Aorta (tissue), 5 donors: ENCODE results near the gene AASDHPPT. TPM values are rescaled to one million over a fixed set of nuclear protein-coding genes. Genes with fewer than 3 reads are reported as not detected.

Experiments used
- ATAC-seq: fragments of 200-7000 bp; cut with Tn5 transposase; one replicate; pipeline ENCODE4 v1.9.1; 2022; ENCODE audit warnings: moderate library complexity; ENCODE audit not compliant: low FRiP score
- DNase-seq, 2 donors: peaks; one replicate each; pipeline ENCODE4 v3.0.0-alpha.2; 2020
- H3K27ac ChIP-seq, 2 donors: one replicate each; pipeline ENCODE4 v1.5.1; 2013; ENCODE audit warnings: low read length in 2 of 2, mild to moderate bottlenecking in 2 of 2, moderate library complexity in 2 of 2, control low read depth in 1 of 2, inconsistent platforms in 1 of 2, low read depth in 1 of 2
- H3K27me3 ChIP-seq, 2 donors: one replicate each; pipeline ENCODE4 v1.6.1; 2013; ENCODE audit warnings: control low read depth in 1 of 2, low read length in 1 of 2, mild to moderate bottlenecking in 1 of 2, moderate library complexity in 1 of 2; ENCODE audit not compliant: insufficient read depth in 2 of 2, control insufficient read depth in 1 of 2
- H3K36me3 ChIP-seq, 2 donors: one replicate each; pipeline ENCODE4 v1.6.1; 2013; ENCODE audit warnings: control low read depth in 1 of 2, low read length in 1 of 2, mild to moderate bottlenecking in 1 of 2; ENCODE audit not compliant: insufficient read depth in 2 of 2, control insufficient read depth in 1 of 2
- H3K4me1 ChIP-seq, 2 donors: one replicate each; pipeline ENCODE4 v1.6.1; 2013; ENCODE audit warnings: low read length in 2 of 2, control low read depth in 1 of 2, mild to moderate bottlenecking in 1 of 2, moderate library complexity in 1 of 2; ENCODE audit not compliant: insufficient read depth in 2 of 2, control insufficient read depth in 1 of 2
- H3K4me3 ChIP-seq, 2 donors: one replicate each; pipeline ENCODE4 v1.5.1; 2013; ENCODE audit warnings: low read length in 2 of 2, control low read depth in 1 of 2, mild to moderate bottlenecking in 1 of 2
- H3K9me3 ChIP-seq: one replicate; pipeline ENCODE4 v1.6.1; 2013; ENCODE audit warnings: mild to moderate bottlenecking, low read length; ENCODE audit not compliant: control insufficient read depth
- WGBS, 2 donors: extraction: QIAGEN DNeasy Blood & Tissue Kit; methylation state at CpG; one replicate each; pipeline ENCODE4 v1.1.7; 2013; 5-methylcytosine and 5-hydroxymethylcytosine counted together
- intact Hi-C, 2 donors: fragments of 100-400 bp; cut with DNase I; formaldehyde crosslinking; loops; one replicate each; pipeline versions ENCODE4 v1.14.2 to v1.15.0; 2022
- polyA plus RNA-seq, 2 donors: library from polyadenylated mRNA; stranded (reverse); fragments of 200-250 nt; gene quantifications; one replicate each; pipeline ENCODE4 v1.2.3, GENCODE V29; 2013
- total RNA-seq, 2 donors: library from RNA; stranded (reverse); fragmentation: NEBNext Ultra II Directional; extraction: Animal tissue kit (Norgen Biotek cat#: 25700); gene quantifications; one replicate each; pipeline ENCODE4 v1.2.1, GENCODE V29; 2021
- donor health status: healthy with polysubstance abuse.
- donor health status: Bipolar disorder and iron deficiency.
- donor health status: DM: no; HTN: no; CAD: no.
- donor health status: DM: no; HTN: no; CAD: no.
- donor health status: DM: yes; HTN: yes; CAD: no.

Gene AASDHPPT
- total and polyA plus RNA-seq, 4 donors = 11.1 to 23.4 (median 16.4) TPM

DNA sequence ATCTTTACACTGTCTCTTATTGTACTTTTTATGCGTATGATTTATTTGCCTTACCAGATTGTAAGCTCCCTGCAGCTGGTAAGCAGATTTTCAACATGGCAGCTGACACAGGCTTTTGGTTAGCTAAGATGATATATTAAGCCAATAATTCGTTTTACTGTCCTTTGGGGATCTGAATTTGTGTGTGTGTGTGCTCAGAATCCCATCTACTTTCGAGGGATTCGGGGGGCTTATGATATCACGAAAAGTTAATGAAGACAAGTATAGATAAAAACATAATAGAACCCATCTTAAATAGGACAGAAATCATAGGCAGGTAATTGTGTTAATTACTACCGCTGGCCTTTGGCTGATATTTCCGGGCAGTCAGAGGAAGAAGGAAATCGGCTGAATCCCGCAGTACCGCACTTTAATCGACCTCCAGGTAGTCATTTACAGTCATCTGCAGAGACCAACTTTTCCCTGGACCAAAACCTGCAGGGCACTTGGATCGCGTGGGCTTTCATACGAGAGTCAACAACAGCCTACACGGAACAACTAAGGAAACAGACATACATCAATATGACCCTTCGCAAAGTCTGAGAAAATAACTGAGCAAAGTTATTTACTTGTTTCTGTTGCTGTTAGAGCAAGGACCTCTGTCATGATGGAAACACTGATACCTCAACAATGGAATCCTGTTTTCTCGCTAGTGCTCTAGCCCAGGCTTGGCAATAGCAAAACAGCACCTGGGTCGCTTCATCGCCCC is 1.1 kb upstream of the AASDHPPT start:
- no peak for DNase-seq
- H3K4me1 ChIP-seq = peaks cover 0 to 2% of the 10 kb centered on the region in 2 donors
- no peaks in the 10 kb centered on the region for H3K9me3 ChIP-seq
- ATAC-seq = no peak
- H3K36me3 ChIP-seq = no peaks in the 10 kb centered on the region
- H3K27me3 ChIP-seq = no peaks in the 10 kb centered on the region
- peak overlapping the region in 1 of 2 donors; percentile 57 for H3K27ac ChIP-seq
- peak overlapping the region; percentile 38 to 51 for H3K4me3 ChIP-seq
- WGBS, 2 donors = 16 to 20% methylated on average over 19 of the region's 19 CpGs
- intact Hi-C loops = loop anchor here in 1 of 2 donors (5.0 kb wide), 1 partner anchor 54 kb away; the partner anchor contains the start of gene MSANTD4

DNA sequence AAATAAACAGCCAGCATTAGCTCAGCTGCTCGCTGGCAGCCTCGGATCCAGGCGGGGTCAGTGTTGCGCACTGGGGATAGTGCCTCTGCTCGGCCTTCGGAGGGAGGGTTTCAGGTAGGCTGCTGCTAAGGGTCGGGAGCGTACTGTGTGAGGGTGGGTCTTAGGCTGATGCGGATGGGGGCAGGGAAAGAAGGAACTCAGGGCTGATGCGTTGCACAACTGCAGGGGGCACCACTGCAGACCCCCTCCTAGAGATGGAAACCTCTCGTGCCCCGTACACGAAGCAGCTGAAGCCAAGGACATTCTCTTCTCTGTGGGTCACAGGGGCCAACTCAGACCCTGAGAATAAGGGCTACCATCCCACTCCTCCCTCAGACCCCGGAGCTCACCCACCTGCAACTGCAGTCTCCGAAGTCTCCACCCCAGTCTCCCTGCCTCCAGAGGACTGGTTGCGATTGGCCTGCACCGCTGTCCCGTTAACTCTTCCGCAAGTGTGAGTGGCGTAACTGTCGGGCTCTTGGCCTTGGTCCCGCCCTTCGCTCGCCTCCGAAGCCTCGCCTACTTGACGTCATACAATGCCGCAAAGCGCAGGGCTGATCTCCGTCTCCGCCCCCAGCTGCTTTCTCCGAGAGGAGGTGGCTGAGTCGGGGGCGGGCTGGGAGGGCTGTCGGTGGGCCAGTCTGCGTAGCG is 398 bp upstream of the AASDHPPT start, which contains the start of gene KBTBD3:
Gene KBTBD3 (minus strand): TSS at position 429 of the 690 bp plus-strand sequence. CDS start 18,250 bp downstream, outside the sequence.
- peak; percentile 99 for DNase-seq
- peak within 1 kb of the TSS; percentile 58 to 59 for H3K4me3 ChIP-seq
- peak; percentile 99 for ATAC-seq
- no peaks in the 10 kb centered on the region for H3K36me3 ChIP-seq
- H3K9me3 ChIP-seq = no peaks in the 10 kb centered on the region
- 0 to 1% methylated on average over 37 of the region's 37 CpGs for WGBS, 2 donors
- H3K4me1 ChIP-seq = peaks cover 0 to 2% of the 10 kb centered on the region in 2 donors
- intact Hi-C loops = loop anchor here (1.0 to 5.0 kb wide), 2 partner anchors 55 kb away; partner anchors contain the start of gene MSANTD4 (in 2 of the 2)
- no peaks in the 10 kb centered on the region for H3K27me3 ChIP-seq
- peak within 1 kb of the TSS; percentile 64 to 98 for H3K27ac ChIP-seq

DNA sequence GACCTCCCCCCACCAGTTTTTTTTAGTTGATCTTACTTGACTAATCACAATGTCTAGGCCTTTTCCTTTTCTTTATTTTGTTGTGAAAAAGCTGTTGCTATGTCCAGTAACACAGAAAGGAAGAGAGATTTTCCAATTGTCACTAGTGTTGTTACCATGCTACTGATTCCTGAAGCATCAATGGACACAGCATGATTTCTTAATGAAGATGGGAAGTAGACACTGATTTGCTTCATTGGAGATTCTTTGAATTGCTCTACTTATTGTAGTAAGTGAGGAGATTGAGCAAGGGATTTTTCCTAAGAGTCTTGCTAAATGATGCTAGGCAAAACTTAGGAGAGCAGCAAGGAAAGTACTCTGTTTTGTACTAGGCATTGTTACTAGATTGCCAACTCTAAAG is 4.6 kb downstream of the AASDHPPT start:
- intact Hi-C loops = no loop called here
- ATAC-seq = no peak
- H3K9me3 ChIP-seq = no peaks in the 10 kb centered on the region
- H3K27ac ChIP-seq = no peak overlapping the region
- no peak for DNase-seq
- H3K36me3 ChIP-seq = no peaks in the 10 kb centered on the region
- no peak overlapping the region for H3K4me3 ChIP-seq
- peaks cover 5% of the 10 kb centered on the region in 2 donors for H3K4me1 ChIP-seq
- no peaks in the 10 kb centered on the region for H3K27me3 ChIP-seq

DNA sequence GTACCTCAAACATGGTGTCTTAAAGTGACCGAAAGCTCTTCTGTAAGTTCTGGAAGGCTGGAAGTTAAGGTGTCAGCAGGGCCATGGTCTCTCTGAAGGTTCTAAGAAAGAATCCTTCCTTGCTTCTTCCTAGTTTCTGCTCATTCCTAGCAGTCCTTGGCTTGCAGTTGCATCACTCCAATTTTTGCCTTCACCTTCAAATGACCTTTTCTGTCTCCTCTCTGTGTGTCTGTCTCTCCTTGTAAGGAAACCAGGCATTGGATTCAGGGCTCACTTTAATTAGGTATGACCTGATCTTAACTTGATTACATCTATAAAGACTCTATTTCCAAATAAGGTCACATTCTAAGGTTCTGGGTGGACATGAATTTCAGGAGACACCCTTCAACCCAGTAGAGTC is 8.7 kb downstream of the AASDHPPT start:
- no peaks in the 10 kb centered on the region for H3K9me3 ChIP-seq
- ATAC-seq (no peak), DNase-seq (no peak)
- WGBS, 2 donors = 100% methylated on average over 1 of the region's 1 CpG
- peaks cover 5 to 8% of the 10 kb centered on the region in 2 donors for H3K4me1 ChIP-seq
- no peak overlapping the region for H3K27ac ChIP-seq
- intact Hi-C loops = no loop called here
- no peak overlapping the region for H3K4me3 ChIP-seq
- H3K36me3 ChIP-seq = no peaks in the 10 kb centered on the region
- H3K27me3 ChIP-seq = no peaks in the 10 kb centered on the region

DNA sequence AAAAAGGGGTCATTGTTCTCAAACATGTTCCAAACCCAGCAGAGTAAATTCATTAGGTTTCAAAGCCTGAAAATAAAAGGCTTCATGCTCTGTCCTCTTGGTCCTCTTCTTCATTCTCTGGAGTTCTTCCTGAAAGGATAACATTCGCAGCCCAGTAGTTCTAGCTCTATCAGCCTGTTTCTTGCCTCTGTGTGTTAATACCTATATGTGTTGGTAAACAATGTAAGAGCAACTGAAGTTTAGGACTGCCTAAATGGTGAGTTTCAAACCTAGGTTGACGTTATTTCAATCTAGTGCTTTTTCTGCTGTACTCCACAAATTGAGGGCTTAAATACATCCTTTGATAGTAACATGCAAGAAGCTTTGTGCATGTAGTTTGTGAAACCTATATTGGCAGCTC is 9.4 kb downstream of the AASDHPPT start:
- 27 to 28% methylated on average over 2 of the region's 2 CpGs for WGBS, 2 donors
- no peak for ATAC-seq

DNA sequence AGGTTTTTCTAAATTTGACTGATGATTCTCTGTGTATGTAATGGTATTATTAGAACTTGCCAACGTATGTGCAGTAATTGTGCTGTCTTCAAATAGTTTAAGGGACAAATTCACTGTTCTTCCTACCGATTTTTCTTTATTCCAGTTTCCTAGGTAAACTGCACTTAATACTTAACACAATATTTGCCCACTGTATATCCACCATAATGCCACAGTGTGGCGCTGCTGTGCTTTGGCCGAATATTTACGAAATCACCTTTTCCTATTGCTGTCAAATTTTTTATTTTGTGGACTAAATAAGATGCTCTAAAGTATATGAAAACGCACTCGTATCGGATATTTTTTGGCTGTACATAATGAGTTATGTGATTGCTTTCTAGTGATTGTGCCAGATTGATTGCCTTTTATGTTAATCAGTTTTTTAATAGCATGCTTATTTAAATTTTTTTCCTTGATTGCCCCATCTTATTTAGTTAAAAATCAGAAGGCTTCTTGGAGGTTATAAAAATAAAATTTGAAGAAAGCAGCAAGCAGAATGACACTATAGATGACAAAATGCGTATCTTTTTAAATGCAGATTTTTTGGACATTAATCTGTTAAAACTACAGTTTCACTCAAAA is 10.5 kb downstream of the AASDHPPT start:
- ATAC-seq (peak; percentile 86), DNase-seq (peak in 1 of 2 donors; percentile 49)
- Histone ChIP-seq H3K36me3 (peaks cover 0 to 6% of the 10 kb centered on the region in 2 donors), H3K27ac (no peak overlapping the region), H3K4me3 (no peak overlapping the region), H3K9me3 (no peaks in the 10 kb centered on the region), H3K27me3 (no peaks in the 10 kb centered on the region), H3K4me1 (peaks cover 3 to 8% of the 10 kb centered on the region in 2 donors)
- 15 to 20% methylated on average over 9 of the region's 9 CpGs for WGBS, 2 donors
- intact Hi-C loops = no loop called here

More for the DNA sequence above, 9.4 kb downstream of the AASDHPPT start:
- intact Hi-C loops = no loop called here
- no peaks in the 10 kb centered on the region for H3K9me3 ChIP-seq
- no peak overlapping the region for H3K4me3 ChIP-seq
- peaks cover 5 to 8% of the 10 kb centered on the region in 2 donors for H3K4me1 ChIP-seq
- H3K36me3 ChIP-seq = peaks cover 0 to 2% of the 10 kb centered on the region in 2 donors
- DNase-seq = no peak
- H3K27me3 ChIP-seq = no peaks in the 10 kb centered on the region
- H3K27ac ChIP-seq = no peak overlapping the region

DNA sequence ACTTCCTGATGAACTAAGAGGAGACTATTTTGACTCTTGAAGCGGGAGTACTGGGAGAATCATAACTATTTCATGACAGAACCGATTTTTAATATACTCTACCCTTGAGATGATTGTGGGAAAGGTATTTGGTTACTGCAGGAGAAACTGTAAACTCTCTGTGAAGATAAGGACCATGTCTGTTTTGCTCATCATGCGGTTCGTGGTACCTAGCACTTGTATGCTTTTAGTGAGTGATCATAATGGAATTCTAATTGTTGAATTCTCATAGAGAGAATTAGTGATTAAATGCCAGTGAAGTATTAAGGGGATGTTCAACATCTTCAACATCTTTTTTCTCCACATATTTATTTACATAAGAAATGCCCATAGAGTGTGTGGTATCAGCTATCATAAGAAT is 11.4 kb downstream of the AASDHPPT start:
- intact Hi-C loops = no loop called here
- H3K4me1 ChIP-seq = peaks cover 3 to 8% of the 10 kb centered on the region in 2 donors
- no peak for ATAC-seq
- H3K27me3 ChIP-seq = no peaks in the 10 kb centered on the region
- WGBS, 2 donors = 84% methylated on average over 4 of the region's 4 CpGs
- no peak overlapping the region for H3K4me3 ChIP-seq
- DNase-seq = no peak
- H3K9me3 ChIP-seq = no peaks in the 10 kb centered on the region
- peaks cover 0 to 6% of the 10 kb centered on the region in 2 donors for H3K36me3 ChIP-seq
- H3K27ac ChIP-seq = no peak overlapping the region

DNA sequence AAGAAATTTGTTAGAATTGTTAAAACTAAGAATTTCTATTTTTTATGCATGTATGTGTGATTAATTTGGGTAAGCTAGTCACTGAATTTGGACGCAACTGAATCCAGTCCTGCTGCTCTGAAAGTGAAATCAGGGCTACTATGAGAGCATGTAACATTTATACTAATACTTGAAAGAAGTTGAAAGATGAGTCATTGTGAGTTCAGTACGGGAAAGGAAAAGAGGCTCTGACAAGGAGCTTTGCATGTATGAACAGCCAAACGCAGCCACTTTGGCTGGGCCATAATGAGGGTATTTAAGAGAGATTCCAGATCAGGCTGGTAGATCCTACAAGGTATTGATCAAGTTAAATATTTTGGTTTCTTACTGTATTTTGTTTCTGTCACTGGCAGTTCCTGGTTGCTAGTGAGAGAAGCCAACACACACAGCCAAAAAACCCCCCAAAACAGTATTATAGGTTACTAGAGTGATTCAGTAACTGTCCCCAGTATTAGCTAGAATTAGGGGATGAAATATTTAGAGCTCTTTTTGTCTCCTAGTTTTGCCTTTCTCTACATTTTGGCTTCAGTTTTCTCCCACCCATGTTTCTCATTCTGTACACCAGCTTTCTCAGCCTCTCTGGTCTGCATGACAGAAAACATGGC is 14.1 kb downstream of the AASDHPPT start:
- ATAC-seq (no peak), DNase-seq (no peak)
- Histone ChIP-seq H3K4me3 (no peak overlapping the region), H3K27ac (no peak overlapping the region), H3K36me3 (peaks cover 0 to 11% of the 10 kb centered on the region in 2 donors), H3K4me1 (peaks cover 0 to 3% of the 10 kb centered on the region in 2 donors), H3K9me3 (no peaks in the 10 kb centered on the region), H3K27me3 (no peaks in the 10 kb centered on the region)
- intact Hi-C loops = no loop called here
- 26 to 29% methylated on average over 3 of the region's 3 CpGs for WGBS, 2 donors
